CD4-positive, alpha-beta T cell (primary cell): ENCODE measurements around the gene TMEFF2. TPM values are rescaled to one million over a fixed set of nuclear protein-coding genes. Genes with fewer than 3 reads are reported as not detected.

Experiments used
- ATAC-seq: fragments of 200-7000 bp; cut with Tn5 transposase; one replicate; pipeline ENCODE4 v1.10.0; 2022; ENCODE audit warnings: mild to moderate bottlenecking; ENCODE audit not compliant: poor library complexity
- CTCF ChIA-PET: fragments of 350-600 bp; sonication (Branson Sonifier 250); formaldehyde crosslinking; loops from one replicate; lab custom pipeline; 2021; ENCODE audit warnings: antibody characterized with exemption, inconsistent platforms; lab: Charles Lee
- POLR2A ChIA-PET: fragments of 350-600 bp; sonication (Branson Sonifier 250); formaldehyde crosslinking; loops from one replicate; lab custom pipeline; 2021; ENCODE audit warnings: antibody characterized with exemption, inconsistent platforms; lab: Charles Lee
- DNase-seq, 14 experiments: peaks; one replicate each; pipeline ENCODE4 v3.0.0-alpha.2; 2013 to 2020; ENCODE audit warnings: mixed read lengths in 2 of 14
- H3K27ac ChIP-seq, 2 donors: one replicate each; pipeline versions ENCODE4 v1.5.1 to v1.7.0; 2013; ENCODE audit warnings: low read length in 2 of 2, low read depth in 1 of 2, mild to moderate bottlenecking in 1 of 2
- H3K27me3 ChIP-seq, 2 experiments: 1 replicate in 1 of 2; 2 replicates in 1 of 2; pipeline versions ENCODE4 v1.6.1 to v1.7.0; 2013; ENCODE audit warnings: low read length in 2 of 2, control low read depth in 1 of 2, mild to moderate bottlenecking in 1 of 2, moderate library complexity in 1 of 2; ENCODE audit not compliant: insufficient read depth in 2 of 2, control insufficient read depth in 1 of 2
- H3K36me3 ChIP-seq: one replicate; pipeline ENCODE4 v1.6.1; 2013; ENCODE audit warnings: low read length, control low read depth; ENCODE audit not compliant: insufficient read depth
- H3K4me1 ChIP-seq: one replicate; pipeline ENCODE4 v1.6.1; 2013; ENCODE audit warnings: low read length, control low read depth; ENCODE audit not compliant: insufficient read depth
- H3K4me3 ChIP-seq: one replicate; pipeline ENCODE4 v1.5.1; 2013; ENCODE audit warnings: mild to moderate bottlenecking, low read length, moderate library complexity
- H3K9me3 ChIP-seq, 2 experiments: 1 replicate in 1 of 2; 2 replicates in 1 of 2; pipeline versions ENCODE4 v1.6.1 to v1.7.0; 2013; ENCODE audit warnings: low read length in 2 of 2, mild to moderate bottlenecking in 2 of 2, control low read depth in 1 of 2, moderate library complexity in 1 of 2; ENCODE audit not compliant: control insufficient read depth in 1 of 2, insufficient read depth in 1 of 2
- H3K27ac Mint-ChIP-seq: one replicate; pipeline ENCODE4 v1.8.0; 2020; ENCODE audit warnings: mixed read lengths
- H3K27me3 Mint-ChIP-seq: one replicate; pipeline ENCODE4 v1.8.0; 2021; ENCODE audit warnings: mixed read lengths
- H3K36me3 Mint-ChIP-seq: one replicate; pipeline ENCODE4 v1.8.0; 2021; ENCODE audit warnings: low read depth, mixed read lengths
- H3K4me1 Mint-ChIP-seq: one replicate; pipeline ENCODE4 v1.8.0; 2021; ENCODE audit warnings: low read depth, mixed read lengths
- H3K4me3 Mint-ChIP-seq: one replicate; pipeline ENCODE4 v1.8.0; 2020; ENCODE audit warnings: mild to moderate bottlenecking, mixed read lengths
- H3K9me3 Mint-ChIP-seq: one replicate; pipeline ENCODE4 v1.8.0; 2020; ENCODE audit warnings: mixed read lengths
- CTCF ChIP-seq: fragments of 200-600 bp; IDR thresholded peaks from one replicate; pipeline ENCODE4 v1.8.0; 2022; ENCODE audit warnings: antibody characterized with exemption, mild to moderate bottlenecking
- intact Hi-C, 2 experiments: fragments of 100-400 bp; cut with DNase I in 1 of 2; cut with micrococcal nuclease in 1 of 2; formaldehyde crosslinking; loops; one replicate each; pipeline versions ENCODE4 v1.15.1 to v1.9.0; 2023 to 2025; cut with DNase I, micrococcal nuclease
- total RNA-seq, 174 experiments: library from RNA in 2 of 174; stranded (reverse) in 2 of 174; gene quantifications; one replicate each; pipeline ENCODE4 v1.2.3 and lab custom pipeline; 2021 to 2026

TMEFF2 gene
- total RNA-seq, 2 experiments from 2014 or later = not detected

GRCh38 chr2:192043216-192043870, 151.4 kb downstream of the TMEFF2 start:
- no peak overlapping the region for H3K4me3 Mint-ChIP-seq
- H3K27ac Mint-ChIP-seq = no peak overlapping the region
- no peak for ATAC-seq
- POLR2A ChIA-PET = no interaction called here
- Histone ChIP-seq H3K27me3 (no peaks in the 10 kb centered on the region), H3K9me3 (no peaks in the 10 kb centered on the region), H3K4me3 (no peak overlapping the region), H3K36me3 (no peaks in the 10 kb centered on the region), H3K27ac (no peak overlapping the region), H3K4me1 (no peaks in the 10 kb centered on the region)
- DNase-seq = no peak
- H3K36me3 Mint-ChIP-seq = no peaks in the 10 kb centered on the region
- H3K4me1 Mint-ChIP-seq = no peaks in the 10 kb centered on the region
- CTCF ChIA-PET = no interaction called here
- TF ChIP-seq CTCF = no peak
- H3K27me3 Mint-ChIP-seq = no peaks in the 10 kb centered on the region
- H3K9me3 Mint-ChIP-seq = no peaks in the 10 kb centered on the region
- intact Hi-C loops = no loop called here

DNA sequence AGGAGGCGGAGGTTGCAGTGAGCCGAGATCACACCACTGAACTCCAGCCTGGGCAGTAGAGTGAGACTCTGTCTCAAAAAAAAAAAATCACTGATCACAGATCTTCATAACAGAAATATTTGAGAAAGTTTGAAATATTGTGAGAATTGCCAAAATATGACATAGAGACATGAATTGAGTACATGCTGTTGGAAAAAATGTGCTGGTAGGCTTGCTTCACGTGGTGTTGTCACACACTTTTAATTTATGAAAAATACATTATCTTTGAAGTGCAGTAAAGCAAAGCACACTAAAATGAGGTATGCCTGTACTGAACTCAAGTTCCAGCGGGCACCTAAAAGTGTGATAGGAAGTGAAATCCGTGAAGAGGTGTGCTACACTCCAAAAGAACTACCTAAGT, 152.6 kb downstream of the TMEFF2 start:
- H3K4me1 ChIP-seq = no peaks in the 10 kb centered on the region
- ATAC-seq (no peak), DNase-seq (no peak)
- intact Hi-C loops = no loop called here
- Mint-ChIP-seq H3K27ac (no peak overlapping the region), H3K4me1 (no peaks in the 10 kb centered on the region), H3K9me3 (no peaks in the 10 kb centered on the region), H3K36me3 (no peaks in the 10 kb centered on the region), H3K4me3 (no peak overlapping the region), H3K27me3 (no peaks in the 10 kb centered on the region)
- H3K9me3 ChIP-seq = no peaks in the 10 kb centered on the region
- no peak overlapping the region for H3K27ac ChIP-seq
- ChIA-PET POLR2A (no interaction called here), CTCF (no interaction called here)
- H3K4me3 ChIP-seq = no peak overlapping the region
- H3K36me3 ChIP-seq = no peaks in the 10 kb centered on the region
- H3K27me3 ChIP-seq = no peaks in the 10 kb centered on the region
- no peak for TF ChIP-seq CTCF

DNA sequence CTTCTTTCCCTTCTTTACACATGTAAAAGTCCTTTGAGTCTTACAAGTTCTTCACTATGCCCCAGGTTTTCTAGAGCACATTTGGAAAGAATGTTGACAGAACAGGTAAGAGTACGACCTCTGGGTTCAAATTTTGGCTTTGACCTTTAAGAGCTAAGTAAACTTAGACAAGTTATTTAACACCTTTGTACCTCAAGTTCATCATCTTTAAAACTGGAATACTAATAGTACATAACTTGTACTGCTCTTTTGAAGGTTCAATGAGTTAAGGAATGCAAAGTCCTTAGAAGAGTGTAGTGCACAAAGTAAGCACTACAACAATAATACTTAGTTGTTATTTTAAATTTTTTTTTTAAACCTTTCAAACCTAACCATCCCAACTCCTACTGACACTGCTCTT, 156.6 kb downstream of the TMEFF2 start:
- no peak for TF ChIP-seq CTCF
- H3K27ac ChIP-seq = no peak overlapping the region
- Mint-ChIP-seq H3K4me3 (no peak overlapping the region), H3K27ac (no peak overlapping the region), H3K36me3 (no peaks in the 10 kb centered on the region), H3K9me3 (no peaks in the 10 kb centered on the region), H3K4me1 (no peaks in the 10 kb centered on the region), H3K27me3 (no peaks in the 10 kb centered on the region)
- H3K9me3 ChIP-seq = no peaks in the 10 kb centered on the region
- no peak for DNase-seq
- no peak overlapping the region for H3K4me3 ChIP-seq
- intact Hi-C loops = no loop called here
- CTCF ChIA-PET = no interaction called here
- H3K27me3 ChIP-seq = no peaks in the 10 kb centered on the region
- no peaks in the 10 kb centered on the region for H3K36me3 ChIP-seq
- POLR2A ChIA-PET = no interaction called here
- no peaks in the 10 kb centered on the region for H3K4me1 ChIP-seq
- no peak for ATAC-seq
